Panc1 (cell line): ENCODE results near the gene HOXD9. TPM values are rescaled to one million over a fixed set of nuclear protein-coding genes. Genes with fewer than 3 reads are reported as not detected.

Experiments
- ATAC-seq: fragments of 200-7000 bp; cut with Tn5 transposase; 2 replicates; pipeline ENCODE4 v1.9.1; 2020; ENCODE audit warnings: mild to moderate bottlenecking, moderate library complexity
- BruUV-seq: library from RNA; stranded (reverse); fragments of 400-500 nt; replicated peaks from 2 replicates; lab custom pipeline; 2021; lab: Mats Ljungman, UMichigan
- CTCF ChIA-PET: fragments of 300-600 bp; sonication (Branson Sonifier 250); formaldehyde crosslinking; loops from one replicate; lab custom pipeline; 2022; ENCODE audit warnings: antibody characterized with exemption; lab: Charles Lee
- POLR2A ChIA-PET: fragments of 300-600 bp; sonication (Branson Sonifier 250); formaldehyde crosslinking; loops from one replicate; lab custom pipeline; 2022; ENCODE audit warnings: antibody characterized with exemption; lab: Charles Lee
- DNase-seq: peaks from one replicate; pipeline ENCODE4 v3.0.0-alpha.2; 2010; ENCODE audit warnings: low read depth, low spot score
- H3K27ac ChIP-seq: 2 replicates; pipeline ENCODE4 v1.5.1; 2011; ENCODE audit warnings: mild to moderate bottlenecking, low read length, inconsistent platforms
- H3K27me3 ChIP-seq: fragments of 200-500 bp; sonication (Bioruptor generic); 2 replicates; pipeline ENCODE4 v1.6.0; 2014; ENCODE audit warnings: low read length, inconsistent platforms; ENCODE audit not compliant: control insufficient read depth, insufficient read depth
- H3K36me3 ChIP-seq: fragments of 200-500 bp; sonication (Bioruptor generic); 2 replicates; pipeline ENCODE4 v1.5.1; 2014; ENCODE audit warnings: inconsistent platforms, mild to moderate bottlenecking, low read length, moderate library complexity; ENCODE audit not compliant: control insufficient read depth, insufficient read depth
- H3K4me1 ChIP-seq: 2 replicates; pipeline ENCODE4 v1.5.1; 2011; ENCODE audit warnings: inconsistent platforms, mild to moderate bottlenecking, low read length, moderate library complexity; ENCODE audit not compliant: control insufficient read depth, insufficient read depth
- H3K4me3 ChIP-seq, 2 experiments: 2 replicates each; pipeline ENCODE4 v1.5.1; 2011 to 2012; ENCODE audit warnings: low read depth in 2 of 2, low read length in 2 of 2, mild to moderate bottlenecking in 2 of 2, inconsistent platforms in 1 of 2, moderate library complexity in 1 of 2
- H3K9me3 ChIP-seq: fragments of 200-500 bp; sonication (Bioruptor generic); 2 replicates; pipeline ENCODE4 v1.5.1; 2014; ENCODE audit warnings: low read depth, mild to moderate bottlenecking, inconsistent platforms, low read length, moderate library complexity; ENCODE audit not compliant: control insufficient read depth, insufficient read depth
- CTCF ChIP-seq: fragments of 450-650 bp; IDR thresholded peaks from 2 replicates; pipeline ENCODE4 v1.5.1; 2017; ENCODE audit warnings: mild to moderate bottlenecking
- POLR2AphosphoS5 ChIP-seq: IDR thresholded peaks from 2 replicates; pipeline ENCODE4 v1.6.1; 2012; ENCODE audit warnings: mild to moderate bottlenecking, low read depth, low read length, moderate library complexity
- SIN3A ChIP-seq: IDR thresholded peaks from 2 replicates; pipeline ENCODE4 v1.6.1; 2012; ENCODE audit warnings: low read depth, mild to moderate bottlenecking, low read length, moderate library complexity, borderline replicate concordance; ENCODE audit not compliant: insufficient read depth
- TCF7L2 ChIP-seq: IDR thresholded peaks from 2 replicates; pipeline ENCODE4 v1.6.1; 2011; ENCODE audit warnings: mild to moderate bottlenecking, low read depth, low read length, inconsistent platforms
- in situ Hi-C: cut with HindIII; loops from 2 replicates; pipeline ENCODE4 v1.10.0; 2016; ENCODE audit warnings: low sequenced_read_pairs, low pct_unique_long_range_greater_than_20kb
- intact Hi-C: fragments of 100-400 bp; cut with micrococcal nuclease; formaldehyde crosslinking; loops from one replicate; pipeline ENCODE4 v1.10.0; 2022; ENCODE audit not compliant: unreplicated experiment
- total RNA-seq: library from RNA; stranded (reverse); gene quantifications from one replicate; pipeline ENCODE4 v1.2.1, GENCODE V29; 2021; ENCODE audit not compliant: unreplicated experiment
- TF ChIP-seq, protein P1 (sequence below), 2 experiments: IDR thresholded peaks; 2 replicates each; pipeline ENCODE4 v1.6.1; 2011 to 2012; ENCODE audit warnings: low read depth in 2 of 2, control low read depth in 1 of 2, low read length in 1 of 2, mild to moderate bottlenecking in 1 of 2, moderate library complexity in 1 of 2; ENCODE audit not compliant: insufficient read depth in 1 of 2

Gene HOXD9
- total RNA-seq, 1 experiment from 2014 or later: 0.15 TPM

DNA sequence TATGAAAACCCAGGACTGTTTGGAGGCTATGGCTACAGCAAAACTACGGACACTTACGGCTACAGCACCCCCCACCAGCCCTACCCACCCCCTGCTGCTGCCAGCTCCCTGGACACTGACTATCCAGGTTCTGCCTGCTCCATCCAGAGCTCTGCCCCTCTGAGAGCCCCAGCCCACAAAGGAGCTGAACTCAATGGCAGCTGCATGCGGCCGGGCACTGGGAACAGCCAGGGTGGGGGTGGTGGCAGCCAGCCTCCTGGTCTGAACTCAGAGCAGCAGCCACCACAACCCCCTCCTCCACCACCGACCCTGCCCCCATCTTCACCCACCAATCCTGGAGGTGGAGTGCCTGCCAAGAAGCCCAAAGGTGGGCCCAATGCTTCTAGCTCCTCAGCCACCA is 46.7 kb downstream of the HOXD9 start:
- POLR2A ChIA-PET: no interaction called here
- Histone ChIP-seq H3K4me3 (no peak overlapping the region), H3K27ac (no peak overlapping the region), H3K36me3 (no peaks in the 10 kb centered on the region), H3K27me3 (no peaks in the 10 kb centered on the region), H3K4me1 (no peaks in the 10 kb centered on the region), H3K9me3 (no peaks in the 10 kb centered on the region)
- no peak for DNase-seq
- TF ChIP-seq, protein P1, sequence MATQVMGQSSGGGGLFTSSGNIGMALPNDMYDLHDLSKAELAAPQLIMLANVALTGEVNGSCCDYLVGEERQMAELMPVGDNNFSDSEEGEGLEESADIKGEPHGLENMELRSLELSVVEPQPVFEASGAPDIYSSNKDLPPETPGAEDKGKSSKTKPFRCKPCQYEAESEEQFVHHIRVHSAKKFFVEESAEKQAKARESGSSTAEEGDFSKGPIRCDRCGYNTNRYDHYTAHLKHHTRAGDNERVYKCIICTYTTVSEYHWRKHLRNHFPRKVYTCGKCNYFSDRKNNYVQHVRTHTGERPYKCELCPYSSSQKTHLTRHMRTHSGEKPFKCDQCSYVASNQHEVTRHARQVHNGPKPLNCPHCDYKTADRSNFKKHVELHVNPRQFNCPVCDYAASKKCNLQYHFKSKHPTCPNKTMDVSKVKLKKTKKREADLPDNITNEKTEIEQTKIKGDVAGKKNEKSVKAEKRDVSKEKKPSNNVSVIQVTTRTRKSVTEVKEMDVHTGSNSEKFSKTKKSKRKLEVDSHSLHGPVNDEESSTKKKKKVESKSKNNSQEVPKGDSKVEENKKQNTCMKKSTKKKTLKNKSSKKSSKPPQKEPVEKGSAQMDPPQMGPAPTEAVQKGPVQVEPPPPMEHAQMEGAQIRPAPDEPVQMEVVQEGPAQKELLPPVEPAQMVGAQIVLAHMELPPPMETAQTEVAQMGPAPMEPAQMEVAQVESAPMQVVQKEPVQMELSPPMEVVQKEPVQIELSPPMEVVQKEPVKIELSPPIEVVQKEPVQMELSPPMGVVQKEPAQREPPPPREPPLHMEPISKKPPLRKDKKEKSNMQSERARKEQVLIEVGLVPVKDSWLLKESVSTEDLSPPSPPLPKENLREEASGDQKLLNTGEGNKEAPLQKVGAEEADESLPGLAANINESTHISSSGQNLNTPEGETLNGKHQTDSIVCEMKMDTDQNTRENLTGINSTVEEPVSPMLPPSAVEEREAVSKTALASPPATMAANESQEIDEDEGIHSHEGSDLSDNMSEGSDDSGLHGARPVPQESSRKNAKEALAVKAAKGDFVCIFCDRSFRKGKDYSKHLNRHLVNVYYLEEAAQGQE (IDR thresholded peaks at IDR 0.05; ENCODE audit: insufficient read depth in 1 of 2, low read depth in 2 of 2, low read length in 1 of 2): no peak
- TF ChIP-seq SIN3A (no peak), POLR2AphosphoS5 (no peak), TCF7L2 (no peak), CTCF (no peak)
- no peak for ATAC-seq
- CTCF ChIA-PET: no interaction called here
- BruUV-seq: no TSS peak
- in situ Hi-C loops: no loop called here
- intact Hi-C loops: no loop called here

GRCh38 chr2:176169711-176170110 is 47.2 kb downstream of the HOXD9 start:
- intact Hi-C loops: no loop called here
- in situ Hi-C loops: no loop called here
- H3K4me3 ChIP-seq: no peak overlapping the region
- no peaks in the 10 kb centered on the region for H3K4me1 ChIP-seq
- CTCF ChIA-PET: no interaction called here
- BruUV-seq: no TSS peak
- POLR2A ChIA-PET: no interaction called here
- DNase-seq (no peak), ATAC-seq (no peak)
- H3K36me3 ChIP-seq: no peaks in the 10 kb centered on the region
- no peak for TF ChIP-seq POLR2AphosphoS5
- no peak for TF ChIP-seq TCF7L2
- TF ChIP-seq SIN3A: no peak
- TF ChIP-seq, protein P1 (IDR thresholded peaks at IDR 0.05; ENCODE audit: insufficient read depth in 1 of 2, low read depth in 2 of 2, low read length in 1 of 2): no peak
- no peak for TF ChIP-seq CTCF
- no peaks in the 10 kb centered on the region for H3K27me3 ChIP-seq
- no peak overlapping the region for H3K27ac ChIP-seq
- H3K9me3 ChIP-seq: no peaks in the 10 kb centered on the region
